A549 (cell line): ENCODE measurements around the gene PTGR3.

Experiments used
- CHD2 ChIP-seq: fragments of 150-350 bp; IDR thresholded peaks from 2 replicates; pipeline ENCODE4 v1.6.1; 2014; ENCODE audit warnings: low read length; ENCODE audit not compliant: partially characterized antibody
- POLR2A ChIP-seq: IDR thresholded peaks from 2 replicates; pipeline ENCODE4 v1.6.1; 2012; ENCODE audit warnings: mild to moderate bottlenecking, low read length
- RAD21 ChIP-seq, 2 experiments: fragments of >200 bp in 1 of 2; sonication (Bioruptor Twin) in 1 of 2; formaldehyde crosslinking in 1 of 2; IDR thresholded peaks in 1 of 2; conservative IDR thresholded peaks in 1 of 2; 2 replicates in 1 of 2; 3 replicates in 1 of 2; pipeline ENCODE4 v1.6.1; 2012 to 2018; ENCODE audit warnings: inconsistent platforms in 1 of 2
- TF ChIP-seq, protein P1 (sequence below): fragments of >200 bp; sonication (Bioruptor Twin); formaldehyde crosslinking; IDR thresholded peaks from 3 replicates; pipeline ENCODE4 v1.5.1; 2016

DNA sequence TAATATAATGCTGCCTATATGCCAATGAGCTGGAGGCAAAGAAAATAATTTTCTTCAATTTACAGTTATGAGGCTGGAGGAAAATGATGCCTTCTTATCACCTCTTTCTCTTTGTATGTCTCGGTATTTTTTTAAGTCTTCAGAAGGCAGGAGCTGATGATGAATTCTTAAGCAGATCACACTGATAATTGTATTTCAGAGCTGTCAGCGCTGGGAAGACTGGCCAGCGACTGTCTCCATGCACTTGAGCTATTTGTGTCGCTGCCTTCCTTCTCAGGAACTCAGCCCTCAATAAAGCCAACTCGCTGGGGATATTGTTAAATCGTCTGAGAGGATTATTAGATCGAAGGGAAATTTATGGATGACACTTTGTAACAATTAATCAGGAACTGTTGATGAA is 40.3 kb downstream of the PTGR3 start:
- TF ChIP-seq, protein P1, sequence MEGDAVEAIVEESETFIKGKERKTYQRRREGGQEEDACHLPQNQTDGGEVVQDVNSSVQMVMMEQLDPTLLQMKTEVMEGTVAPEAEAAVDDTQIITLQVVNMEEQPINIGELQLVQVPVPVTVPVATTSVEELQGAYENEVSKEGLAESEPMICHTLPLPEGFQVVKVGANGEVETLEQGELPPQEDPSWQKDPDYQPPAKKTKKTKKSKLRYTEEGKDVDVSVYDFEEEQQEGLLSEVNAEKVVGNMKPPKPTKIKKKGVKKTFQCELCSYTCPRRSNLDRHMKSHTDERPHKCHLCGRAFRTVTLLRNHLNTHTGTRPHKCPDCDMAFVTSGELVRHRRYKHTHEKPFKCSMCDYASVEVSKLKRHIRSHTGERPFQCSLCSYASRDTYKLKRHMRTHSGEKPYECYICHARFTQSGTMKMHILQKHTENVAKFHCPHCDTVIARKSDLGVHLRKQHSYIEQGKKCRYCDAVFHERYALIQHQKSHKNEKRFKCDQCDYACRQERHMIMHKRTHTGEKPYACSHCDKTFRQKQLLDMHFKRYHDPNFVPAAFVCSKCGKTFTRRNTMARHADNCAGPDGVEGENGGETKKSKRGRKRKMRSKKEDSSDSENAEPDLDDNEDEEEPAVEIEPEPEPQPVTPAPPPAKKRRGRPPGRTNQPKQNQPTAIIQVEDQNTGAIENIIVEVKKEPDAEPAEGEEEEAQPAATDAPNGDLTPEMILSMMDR, result no peak
- no peak for TF ChIP-seq CHD2
- TF ChIP-seq POLR2A, result no peak
- TF ChIP-seq RAD21 (conservative IDR thresholded peaks at IDR 0.05 in 1 of 2, IDR thresholded peaks at IDR 0.05 in 1 of 2), result no peak
